Choroid plexus epithelial cell (primary cell): ENCODE data around the gene DSC3.
"Not testable (repeated sequence)": the region's sequence is repeated elsewhere in the genome, so short reads cannot be mapped to it uniquely, and the experiment has no call there.

ENCODE experiments used
- DNase-seq: peaks from one replicate; pipeline ENCODE4 v3.0.0-alpha.2; 2010; ENCODE audit warnings: low read depth
- H3K4me3 ChIP-seq: 2 replicates; pipeline ENCODE4 v1.5.1; 2011; ENCODE audit warnings: low read depth, mild to moderate bottlenecking, control low read depth, low read length, moderate library complexity
- CTCF ChIP-seq: conservative IDR thresholded peaks from 2 replicates; pipeline ENCODE4 v1.5.1; 2011; ENCODE audit warnings: low read depth, mild to moderate bottlenecking, control low read depth, inconsistent platforms, low read length, moderate library complexity

DSC3 gene

GRCh38 chr18:30982285-30982992 lies 60.1 kb downstream of the DSC3 start:
- no peak for DNase-seq
- no peak overlapping the region for H3K4me3 ChIP-seq
- TF ChIP-seq CTCF = no peak

- not testable (repeated sequence) for H3K4me3 ChIP-seq, DNase-seq
Measured at GRCh38 chr18:30978091-30978490, 64.5 kb downstream of the DSC3 start.

GRCh38 chr18:30971338-30971956 lies 71.1 kb downstream of the DSC3 start:
- peak; percentile 53 for DNase-seq
- no peak overlapping the region for H3K4me3 ChIP-seq
- peak; percentile 50 for TF ChIP-seq CTCF

- H3K4me3 ChIP-seq = no peak overlapping the region
- TF ChIP-seq CTCF = peak; percentile 37
- peak; percentile 62 for DNase-seq
Measured at GRCh38 chr18:30970196-30970816, 72.2 kb downstream of the DSC3 start.

- TF ChIP-seq CTCF = no peak
- DNase-seq = no peak
- H3K4me3 ChIP-seq = no peak overlapping the region
Measured at GRCh38 chr18:30969670-30970170, 72.8 kb downstream of the DSC3 start.

GRCh38 chr18:30967701-30968100 lies 74.8 kb downstream of the DSC3 start:
- TF ChIP-seq CTCF = no peak
- DNase-seq = no peak
- no peak overlapping the region for H3K4me3 ChIP-seq

GRCh38 chr18:30965237-30965636 lies 77.3 kb downstream of the DSC3 start:
- no peak overlapping the region for H3K4me3 ChIP-seq
- TF ChIP-seq CTCF = no peak

More at GRCh38 chr18:30965237-30965636, 77.3 kb downstream of the DSC3 start:
- no peak for DNase-seq
